ENCODE data around the gene ATG4B.

The ATG4B gene

DNA sequence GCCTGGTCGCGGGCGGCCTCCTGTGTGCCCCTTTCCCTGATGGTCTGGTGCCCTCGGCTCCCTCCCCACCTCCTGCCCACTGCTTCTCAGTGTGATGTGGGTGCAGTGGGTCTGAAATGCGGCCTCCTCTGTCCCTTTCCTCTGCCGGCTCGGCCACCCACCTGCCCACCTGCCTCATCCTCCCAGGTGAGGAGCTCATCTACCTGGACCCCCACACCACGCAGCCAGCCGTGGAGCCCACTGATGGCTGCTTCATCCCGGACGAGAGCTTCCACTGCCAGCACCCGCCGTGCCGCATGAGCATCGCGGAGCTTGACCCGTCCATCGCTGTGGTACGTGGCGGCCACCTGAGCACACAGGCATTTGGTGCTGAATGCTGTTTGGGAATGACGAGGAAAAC lies 30.9 kb downstream of the ATG4B start:
- TF ChIP-seq, protein P1, sequence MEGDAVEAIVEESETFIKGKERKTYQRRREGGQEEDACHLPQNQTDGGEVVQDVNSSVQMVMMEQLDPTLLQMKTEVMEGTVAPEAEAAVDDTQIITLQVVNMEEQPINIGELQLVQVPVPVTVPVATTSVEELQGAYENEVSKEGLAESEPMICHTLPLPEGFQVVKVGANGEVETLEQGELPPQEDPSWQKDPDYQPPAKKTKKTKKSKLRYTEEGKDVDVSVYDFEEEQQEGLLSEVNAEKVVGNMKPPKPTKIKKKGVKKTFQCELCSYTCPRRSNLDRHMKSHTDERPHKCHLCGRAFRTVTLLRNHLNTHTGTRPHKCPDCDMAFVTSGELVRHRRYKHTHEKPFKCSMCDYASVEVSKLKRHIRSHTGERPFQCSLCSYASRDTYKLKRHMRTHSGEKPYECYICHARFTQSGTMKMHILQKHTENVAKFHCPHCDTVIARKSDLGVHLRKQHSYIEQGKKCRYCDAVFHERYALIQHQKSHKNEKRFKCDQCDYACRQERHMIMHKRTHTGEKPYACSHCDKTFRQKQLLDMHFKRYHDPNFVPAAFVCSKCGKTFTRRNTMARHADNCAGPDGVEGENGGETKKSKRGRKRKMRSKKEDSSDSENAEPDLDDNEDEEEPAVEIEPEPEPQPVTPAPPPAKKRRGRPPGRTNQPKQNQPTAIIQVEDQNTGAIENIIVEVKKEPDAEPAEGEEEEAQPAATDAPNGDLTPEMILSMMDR (IDR thresholded peaks at IDR 0.05): no peak

DNA sequence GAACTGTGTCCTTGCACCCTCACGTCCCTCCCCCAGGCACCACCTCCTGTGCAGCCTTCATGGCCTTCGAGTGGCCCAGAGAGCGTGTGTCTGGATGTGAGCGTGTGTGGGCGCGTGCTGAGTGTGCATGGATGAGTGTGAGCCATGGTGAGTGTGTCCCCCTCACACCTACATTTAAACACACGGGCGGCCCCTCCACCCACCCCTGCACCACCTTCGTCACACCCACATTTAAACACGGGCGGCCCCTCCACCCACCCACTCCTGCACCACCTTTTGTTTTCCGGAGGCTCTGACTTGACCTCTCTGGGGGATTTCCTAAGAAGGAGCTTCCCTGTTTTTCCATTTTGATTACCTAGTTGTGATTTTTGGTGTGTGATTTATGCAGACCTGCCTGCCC lies 31.3 kb downstream of the ATG4B start:
- TF ChIP-seq, protein P1 (IDR thresholded peaks at IDR 0.05): no peak

DNA sequence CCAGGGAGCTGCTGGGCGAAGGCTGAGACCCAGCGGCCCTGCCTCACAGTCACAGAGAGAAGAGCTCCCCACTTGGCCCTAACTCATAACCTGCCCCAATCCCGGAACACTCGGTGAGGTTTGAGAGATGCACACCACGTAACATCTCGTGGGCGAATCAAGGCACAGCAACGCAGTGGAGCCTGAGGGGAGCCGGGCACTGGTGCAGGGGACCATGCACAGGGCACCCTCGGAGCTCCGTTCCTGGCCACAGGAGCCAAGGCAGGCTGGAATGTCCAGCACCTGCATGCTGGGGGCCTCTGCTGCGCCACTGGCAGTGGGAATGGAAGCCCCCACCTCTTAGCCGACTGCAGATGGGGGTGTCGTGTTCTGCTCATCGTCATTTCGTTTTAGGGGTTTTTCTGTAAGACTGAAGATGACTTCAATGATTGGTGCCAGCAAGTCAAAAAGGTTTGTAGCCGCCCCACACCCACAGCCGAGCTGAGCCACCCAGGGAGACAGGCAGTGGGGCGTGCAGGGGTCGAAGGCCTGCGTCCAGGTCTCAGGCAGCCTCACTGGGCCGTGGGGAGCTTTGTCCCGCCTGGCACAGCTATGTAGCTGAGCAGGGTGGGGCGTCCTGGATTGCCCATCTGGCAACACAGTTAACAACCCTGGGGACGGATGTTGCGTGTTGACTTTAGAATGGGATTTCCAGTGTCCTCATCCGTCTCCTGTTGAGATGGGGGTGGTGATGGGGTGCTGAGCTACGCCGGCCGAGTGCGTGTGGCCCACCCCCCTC lies 33.0 kb downstream of the ATG4B start:
- TF ChIP-seq, protein P1 (IDR thresholded peaks at IDR 0.05): no peak

- TF ChIP-seq, protein P1 (IDR thresholded peaks at IDR 0.05): no peak
These were observed 34.2 kb downstream of the ATG4B start for GRCh38 chr2:241671457-241672240.

- TF ChIP-seq, protein P1 (IDR thresholded peaks at IDR 0.05): no peak
These were observed 35.0 kb downstream of the ATG4B start for GRCh38 chr2:241672243-241673188.

- TF ChIP-seq, protein P1 (IDR thresholded peaks at IDR 0.05): no peak
These were observed 35.7 kb downstream of the ATG4B start for GRCh38 chr2:241673189-241673663.
